Progenitor cell of endocrine pancreas (in vitro differentiated cells): ENCODE data around the gene USH1C. TPM values are rescaled to one million over a fixed set of nuclear protein-coding genes. Genes with fewer than 3 reads are reported as not detected.

Experiments
- DNase-seq: peaks from one replicate; pipeline ENCODE4 v3.0.0; 2021; ENCODE audit warnings: low spot score; ENCODE audit not compliant: unreplicated experiment
- H3K27ac Mint-ChIP-seq: 2 replicates; pipeline ENCODE4 v1.8.0; 2021; ENCODE audit warnings: mild to moderate bottlenecking, moderate library complexity, mixed read lengths
- H3K27me3 Mint-ChIP-seq: 2 replicates; pipeline ENCODE4 v1.8.0; 2021; ENCODE audit warnings: mixed read lengths
- H3K36me3 Mint-ChIP-seq: 2 replicates; pipeline ENCODE4 v1.8.0; 2022; ENCODE audit warnings: mixed read lengths; ENCODE audit not compliant: insufficient read depth
- H3K4me1 Mint-ChIP-seq: 2 replicates; pipeline ENCODE4 v1.8.0; 2021; ENCODE audit warnings: low read depth, mixed read lengths
- H3K4me3 Mint-ChIP-seq: 2 replicates; pipeline ENCODE4 v1.8.0; 2021; ENCODE audit warnings: low read depth, mild to moderate bottlenecking, moderate library complexity, mixed read lengths
- H3K9me3 Mint-ChIP-seq: 2 replicates; pipeline ENCODE4 v1.8.0; 2021; ENCODE audit warnings: low read depth, mixed read lengths
- total RNA-seq: library from RNA; stranded (reverse); gene quantifications from 2 replicates; pipeline ENCODE4 v1.2.1, GENCODE V29; 2021
- TF ChIP-seq, protein P1 (sequence below): fragments of 200-600 bp; sonication (generic); IDR thresholded peaks from one replicate; pipeline ENCODE4 v1.5.0; 2021; ENCODE audit warnings: antibody characterized with exemption, mild to moderate bottlenecking; ENCODE audit not compliant: unreplicated experiment

USH1C gene
- total RNA-seq, 1 donor from 2014 or later, result 15.8 TPM

- no peak overlapping the region for H3K27ac Mint-ChIP-seq
- TF ChIP-seq, protein P1, sequence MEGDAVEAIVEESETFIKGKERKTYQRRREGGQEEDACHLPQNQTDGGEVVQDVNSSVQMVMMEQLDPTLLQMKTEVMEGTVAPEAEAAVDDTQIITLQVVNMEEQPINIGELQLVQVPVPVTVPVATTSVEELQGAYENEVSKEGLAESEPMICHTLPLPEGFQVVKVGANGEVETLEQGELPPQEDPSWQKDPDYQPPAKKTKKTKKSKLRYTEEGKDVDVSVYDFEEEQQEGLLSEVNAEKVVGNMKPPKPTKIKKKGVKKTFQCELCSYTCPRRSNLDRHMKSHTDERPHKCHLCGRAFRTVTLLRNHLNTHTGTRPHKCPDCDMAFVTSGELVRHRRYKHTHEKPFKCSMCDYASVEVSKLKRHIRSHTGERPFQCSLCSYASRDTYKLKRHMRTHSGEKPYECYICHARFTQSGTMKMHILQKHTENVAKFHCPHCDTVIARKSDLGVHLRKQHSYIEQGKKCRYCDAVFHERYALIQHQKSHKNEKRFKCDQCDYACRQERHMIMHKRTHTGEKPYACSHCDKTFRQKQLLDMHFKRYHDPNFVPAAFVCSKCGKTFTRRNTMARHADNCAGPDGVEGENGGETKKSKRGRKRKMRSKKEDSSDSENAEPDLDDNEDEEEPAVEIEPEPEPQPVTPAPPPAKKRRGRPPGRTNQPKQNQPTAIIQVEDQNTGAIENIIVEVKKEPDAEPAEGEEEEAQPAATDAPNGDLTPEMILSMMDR, result no peak
- peaks cover 2% of the 10 kb centered on the region for H3K36me3 Mint-ChIP-seq
These were observed 32.6 kb downstream of the USH1C start for GRCh38 chr11:17511571-17511970.

GRCh38 chr11:17510507-17511206, 33.6 kb downstream of the USH1C start:
- no peaks in the 10 kb centered on the region for H3K4me1 Mint-ChIP-seq
- H3K27ac Mint-ChIP-seq, result no peak overlapping the region
- no peaks in the 10 kb centered on the region for H3K36me3 Mint-ChIP-seq
- no peaks in the 10 kb centered on the region for H3K9me3 Mint-ChIP-seq
- H3K4me3 Mint-ChIP-seq, result no peak overlapping the region
- TF ChIP-seq, protein P1, result no peak
- no peak for DNase-seq
- peaks cover 32% of the 10 kb centered on the region for H3K27me3 Mint-ChIP-seq

More at GRCh38 chr11:17511571-17511970, 32.6 kb downstream of the USH1C start:
- no peaks in the 10 kb centered on the region for H3K9me3 Mint-ChIP-seq
- peaks cover 34% of the 10 kb centered on the region for H3K27me3 Mint-ChIP-seq
- H3K4me1 Mint-ChIP-seq, result no peaks in the 10 kb centered on the region
- DNase-seq, result no peak
- no peak overlapping the region for H3K4me3 Mint-ChIP-seq

DNA sequence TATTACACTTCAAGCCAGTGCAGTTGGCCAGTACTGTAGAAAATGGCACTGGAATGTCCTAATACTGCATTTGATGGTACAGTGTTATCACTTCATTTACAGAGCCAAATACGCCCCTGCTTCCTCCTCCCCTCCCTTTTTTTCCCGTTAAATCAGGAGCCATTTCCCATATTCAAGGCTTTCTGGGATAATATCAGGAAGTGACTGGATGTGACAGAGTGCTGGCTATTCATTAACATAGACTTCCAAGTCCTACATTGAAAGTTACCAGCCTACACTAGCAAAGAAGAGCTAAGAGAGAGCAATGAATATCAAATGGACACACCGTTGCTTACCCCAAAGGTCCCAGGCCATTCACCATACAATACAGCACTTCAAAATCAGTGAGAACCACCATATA, 35.4 kb downstream of the USH1C start:
- no peaks in the 10 kb centered on the region for H3K4me1 Mint-ChIP-seq
- H3K27me3 Mint-ChIP-seq, result peaks cover 38% of the 10 kb centered on the region
- no peaks in the 10 kb centered on the region for H3K36me3 Mint-ChIP-seq
- no peaks in the 10 kb centered on the region for H3K9me3 Mint-ChIP-seq
- TF ChIP-seq, protein P1, result no peak
- no peak overlapping the region for H3K4me3 Mint-ChIP-seq
- no peak for DNase-seq
- H3K27ac Mint-ChIP-seq, result no peak overlapping the region

DNA sequence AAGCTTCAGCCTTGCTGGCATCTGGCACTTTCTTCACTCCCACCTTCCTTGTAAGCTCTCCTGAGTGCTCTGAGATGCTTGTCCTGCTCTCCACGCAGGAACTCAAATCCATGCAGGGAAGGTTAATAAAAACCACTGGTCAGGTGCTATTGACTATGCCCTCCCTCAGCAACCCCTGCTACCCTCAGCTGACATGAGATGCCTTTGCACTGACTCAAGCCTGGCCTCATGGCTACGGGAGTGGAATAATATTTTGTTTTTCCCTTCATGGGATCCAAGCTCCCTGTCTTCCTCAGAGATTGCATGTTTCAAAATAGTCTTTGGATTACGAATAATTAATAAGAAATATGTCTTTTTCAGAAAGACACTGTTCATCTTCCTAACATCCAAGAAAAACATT, 35.9 kb downstream of the USH1C start:
- Mint-ChIP-seq H3K9me3 (no peaks in the 10 kb centered on the region), H3K36me3 (no peaks in the 10 kb centered on the region), H3K4me3 (no peak overlapping the region), H3K27me3 (peaks cover 35% of the 10 kb centered on the region), H3K27ac (no peak overlapping the region), H3K4me1 (no peaks in the 10 kb centered on the region)
- TF ChIP-seq, protein P1, result no peak
- no peak for DNase-seq

DNA sequence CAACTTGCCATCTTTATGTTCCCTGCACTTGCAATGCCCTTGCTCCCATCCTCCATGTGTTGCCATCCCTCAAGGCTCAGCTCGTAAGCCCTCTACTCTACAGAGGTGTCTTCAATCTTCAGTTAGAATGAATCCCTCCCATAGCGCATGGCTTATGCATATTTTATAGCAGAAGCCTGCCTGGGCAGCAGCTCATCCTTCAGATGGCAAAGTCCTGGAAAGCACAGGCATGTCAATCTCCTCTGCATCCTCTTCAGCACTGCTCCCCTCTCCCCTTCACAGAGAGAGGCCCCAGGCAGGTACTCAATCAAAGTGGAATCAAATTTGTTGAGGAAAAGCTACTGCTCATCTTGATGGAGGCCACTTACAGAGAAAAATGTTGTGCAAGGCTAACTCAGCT, 36.4 kb downstream of the USH1C start:
- TF ChIP-seq, protein P1, result no peak
- no peaks in the 10 kb centered on the region for H3K9me3 Mint-ChIP-seq
- H3K4me1 Mint-ChIP-seq, result no peaks in the 10 kb centered on the region
- no peaks in the 10 kb centered on the region for H3K36me3 Mint-ChIP-seq
- no peak overlapping the region for H3K4me3 Mint-ChIP-seq
- H3K27me3 Mint-ChIP-seq, result peaks cover 31% of the 10 kb centered on the region
- no peak overlapping the region for H3K27ac Mint-ChIP-seq
- DNase-seq, result no peak
